Measurements from ENCODE around the gene TMEM86A. TPM values are rescaled to one million over a fixed set of nuclear protein-coding genes. Genes with fewer than 3 reads are reported as not detected.

TMEM86A gene
- total and polyA plus RNA-seq, 9 donors: 1.5 to 3.4 (median 3.1) TPM

DNA sequence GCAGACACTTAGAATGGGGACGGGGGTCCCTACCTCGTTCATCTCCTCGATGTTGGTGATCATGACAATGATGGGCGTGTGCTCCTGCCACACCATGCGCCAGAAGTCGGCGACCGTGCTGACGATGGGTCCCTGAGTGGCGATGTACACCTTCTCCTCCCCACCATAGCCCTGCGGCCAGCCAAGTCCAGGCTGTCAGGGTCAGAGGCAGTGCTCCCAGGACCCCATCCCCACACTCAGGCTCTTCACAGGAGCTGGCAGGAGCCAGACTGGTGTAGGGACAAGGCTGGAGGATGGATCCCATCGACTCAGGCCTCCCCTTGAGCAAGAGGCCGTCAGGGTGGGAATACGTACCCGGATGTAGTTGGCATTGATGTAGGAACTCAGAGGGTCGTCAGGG is 34.6 kb downstream of the TMEM86A start:
- DNase-seq: no peak
- Histone ChIP-seq H3K9me3 (replicated peaks; ENCODE audit: control insufficient read depth, low read depth, low read length) (no peaks in the 10 kb centered on the region), H3K4me1 (ENCODE audit: control insufficient read depth, insufficient read depth, low read length) (no peaks in the 10 kb centered on the region), H3K36me3 (ENCODE audit: control insufficient read depth, insufficient read depth, low read length) (no peaks in the 10 kb centered on the region), H3K4me3 (ENCODE audit: low read length) (no peak overlapping the region), H3K27ac (ENCODE audit: low read length) (no peak overlapping the region), H3K27me3 (ENCODE audit: control insufficient read depth, insufficient read depth, low read length) (no peaks in the 10 kb centered on the region)
- 84% methylated on average over 10 of the region's 16 CpGs for WGBS (ENCODE audit: insufficient coverage)

DNA sequence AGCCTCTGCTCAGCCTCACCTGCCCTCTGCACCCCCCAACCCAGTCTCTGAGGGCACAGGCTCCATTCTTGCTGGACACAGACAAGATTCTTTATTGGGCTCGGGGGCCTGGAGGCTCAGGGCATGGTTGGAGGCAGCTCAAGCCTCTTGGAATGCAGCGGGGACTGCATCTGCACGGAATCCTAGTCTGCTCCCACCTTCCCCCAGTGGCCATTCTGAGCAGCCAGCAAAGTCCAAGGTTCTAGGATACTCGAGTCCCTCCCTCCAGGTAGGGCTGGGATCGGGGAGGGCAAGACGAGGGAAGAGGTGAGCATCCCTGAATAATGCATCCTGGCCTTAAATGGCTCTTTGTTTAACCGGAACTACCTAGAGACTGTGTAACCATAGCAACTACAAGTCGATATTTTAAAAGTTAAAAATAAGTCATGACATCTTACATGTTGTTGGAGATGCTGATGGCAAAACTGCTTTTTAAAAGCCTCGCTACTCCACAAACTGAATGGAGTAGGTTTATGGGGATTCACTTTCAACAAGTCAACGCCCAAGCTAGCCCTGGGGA is 38.1 kb downstream of the TMEM86A start:
- H3K36me3 ChIP-seq (ENCODE audit: control insufficient read depth, insufficient read depth, low read length): no peaks in the 10 kb centered on the region
- DNase-seq: no peak

DNA sequence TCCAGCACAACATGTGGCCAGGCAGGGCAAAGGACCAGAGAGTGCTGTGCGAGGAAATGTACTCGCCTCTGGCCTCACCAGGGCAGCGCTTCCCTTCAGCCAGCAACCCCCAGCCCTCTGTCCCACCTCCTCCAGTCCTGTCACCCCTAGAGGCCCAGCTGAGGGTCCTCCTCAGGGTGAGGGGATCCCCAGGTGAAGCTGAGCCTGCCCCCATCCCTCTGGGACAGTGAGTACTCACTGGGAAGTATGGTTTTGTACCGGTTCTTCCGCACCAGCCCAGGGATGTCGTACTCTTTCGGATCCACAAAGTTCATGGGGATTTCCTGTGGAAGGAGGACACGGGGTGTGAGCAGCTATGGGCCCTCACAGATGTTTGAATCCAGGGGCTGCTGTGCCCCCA is 39.1 kb downstream of the TMEM86A start:
- Histone ChIP-seq H3K4me1 (ENCODE audit: control insufficient read depth, insufficient read depth, low read length) (no peaks in the 10 kb centered on the region), H3K27ac (ENCODE audit: low read length) (no peak overlapping the region), H3K36me3 (ENCODE audit: control insufficient read depth, insufficient read depth, low read length) (no peaks in the 10 kb centered on the region), H3K27me3 (ENCODE audit: control insufficient read depth, insufficient read depth, low read length) (no peaks in the 10 kb centered on the region), H3K4me3 (ENCODE audit: low read length) (no peak overlapping the region), H3K9me3 (replicated peaks; ENCODE audit: control insufficient read depth, low read depth, low read length) (no peaks in the 10 kb centered on the region)
- no peak for DNase-seq
- WGBS (ENCODE audit: insufficient coverage): 81% methylated on average over 5 of the region's 8 CpGs

More for the DNA sequence above, 38.1 kb downstream of the TMEM86A start:
- Histone ChIP-seq H3K9me3 (replicated peaks; ENCODE audit: control insufficient read depth, low read depth, low read length) (no peaks in the 10 kb centered on the region), H3K27me3 (ENCODE audit: control insufficient read depth, insufficient read depth, low read length) (no peaks in the 10 kb centered on the region), H3K4me1 (ENCODE audit: control insufficient read depth, insufficient read depth, low read length) (no peaks in the 10 kb centered on the region), H3K4me3 (ENCODE audit: low read length) (no peak overlapping the region), H3K27ac (ENCODE audit: low read length) (no peak overlapping the region)
- 47% methylated on average over 4 of the region's 10 CpGs for WGBS (ENCODE audit: insufficient coverage)

DNA sequence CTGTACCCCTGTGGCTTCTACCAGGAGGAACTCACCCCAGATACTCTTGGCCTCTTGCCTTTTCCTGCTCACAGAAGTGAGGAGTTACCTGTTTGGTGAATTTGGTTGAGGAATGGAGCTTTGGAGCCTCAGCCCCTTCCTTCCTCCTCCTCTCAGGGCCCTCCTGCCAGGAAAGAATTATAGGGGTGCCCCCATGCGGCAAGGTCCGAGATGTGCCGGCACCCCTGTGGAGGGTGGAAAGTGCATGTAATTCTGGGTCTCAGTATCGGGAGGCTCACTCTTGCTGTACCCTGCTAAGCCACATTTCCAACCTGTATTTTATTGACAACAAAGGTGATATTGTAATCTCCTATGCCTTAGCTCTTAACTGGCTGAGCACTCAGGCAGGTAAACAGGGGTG is 41.1 kb downstream of the TMEM86A start:
- Histone ChIP-seq H3K4me3 (ENCODE audit: low read length) (no peak overlapping the region), H3K4me1 (ENCODE audit: control insufficient read depth, insufficient read depth, low read length) (no peaks in the 10 kb centered on the region), H3K36me3 (ENCODE audit: control insufficient read depth, insufficient read depth, low read length) (no peaks in the 10 kb centered on the region), H3K27ac (ENCODE audit: low read length) (no peak overlapping the region), H3K9me3 (replicated peaks; ENCODE audit: control insufficient read depth, low read depth, low read length) (no peaks in the 10 kb centered on the region), H3K27me3 (ENCODE audit: control insufficient read depth, insufficient read depth, low read length) (no peaks in the 10 kb centered on the region)
- DNase-seq: no peak
- no CpG with 5 or more reads among the region's 4 CpGs for WGBS (ENCODE audit: insufficient coverage)

DNA sequence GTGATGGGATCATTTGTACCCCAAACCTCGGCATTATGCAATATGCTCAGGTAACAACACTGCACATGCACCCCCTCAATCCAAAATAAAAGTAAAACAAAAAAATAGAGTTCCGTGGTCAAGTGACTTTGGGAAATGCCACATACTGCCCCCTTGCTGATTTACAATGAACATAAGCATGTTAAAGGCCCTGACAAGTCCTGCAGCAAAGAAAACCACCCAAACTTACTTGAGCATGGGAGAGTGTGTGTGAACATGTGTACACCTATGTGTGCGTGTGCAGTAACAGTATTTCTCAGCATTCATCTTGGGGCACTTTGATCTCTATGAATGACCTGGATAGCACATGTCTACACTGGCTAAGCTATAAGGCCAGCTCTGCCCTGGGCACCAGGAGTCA is 43.2 kb downstream of the TMEM86A start:
- Histone ChIP-seq H3K9me3 (replicated peaks; ENCODE audit: control insufficient read depth, low read depth, low read length) (no peaks in the 10 kb centered on the region), H3K4me3 (ENCODE audit: low read length) (no peak overlapping the region), H3K36me3 (ENCODE audit: control insufficient read depth, insufficient read depth, low read length) (no peaks in the 10 kb centered on the region), H3K27me3 (ENCODE audit: control insufficient read depth, insufficient read depth, low read length) (no peaks in the 10 kb centered on the region), H3K4me1 (ENCODE audit: control insufficient read depth, insufficient read depth, low read length) (no peaks in the 10 kb centered on the region), H3K27ac (ENCODE audit: low read length) (no peak overlapping the region)
- 83% methylated on average over 3 of the region's 3 CpGs for WGBS (ENCODE audit: insufficient coverage)
- no peak for DNase-seq

DNA sequence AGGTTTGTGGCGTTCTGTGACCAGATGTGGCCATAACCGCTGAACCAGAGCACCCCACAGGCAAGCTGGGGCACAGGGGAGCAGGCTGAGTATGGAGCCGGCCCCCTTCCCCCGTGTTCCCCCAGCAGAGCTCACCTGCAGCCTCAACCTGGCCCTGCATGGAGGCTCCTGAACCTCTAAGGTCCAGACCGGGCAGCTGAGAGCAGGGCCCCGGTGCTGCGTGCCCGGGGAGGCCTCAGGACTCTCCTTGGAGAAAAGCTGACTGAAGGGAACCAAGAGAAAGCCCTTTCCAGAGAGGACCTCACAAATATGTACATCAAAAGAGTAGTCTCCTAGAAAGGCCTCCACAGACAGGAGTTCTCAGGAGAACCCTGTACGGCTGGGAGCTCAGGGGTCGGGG is 44.8 kb downstream of the TMEM86A start:
- Histone ChIP-seq H3K4me3 (ENCODE audit: low read length) (no peak overlapping the region), H3K36me3 (ENCODE audit: control insufficient read depth, insufficient read depth, low read length) (no peaks in the 10 kb centered on the region), H3K27ac (ENCODE audit: low read length) (no peak overlapping the region), H3K4me1 (ENCODE audit: control insufficient read depth, insufficient read depth, low read length) (no peaks in the 10 kb centered on the region), H3K9me3 (replicated peaks; ENCODE audit: control insufficient read depth, low read depth, low read length) (no peaks in the 10 kb centered on the region), H3K27me3 (ENCODE audit: control insufficient read depth, insufficient read depth, low read length) (no peaks in the 10 kb centered on the region)
- WGBS (ENCODE audit: insufficient coverage): 87% methylated on average over 8 of the region's 10 CpGs
- no peak for DNase-seq

DNA sequence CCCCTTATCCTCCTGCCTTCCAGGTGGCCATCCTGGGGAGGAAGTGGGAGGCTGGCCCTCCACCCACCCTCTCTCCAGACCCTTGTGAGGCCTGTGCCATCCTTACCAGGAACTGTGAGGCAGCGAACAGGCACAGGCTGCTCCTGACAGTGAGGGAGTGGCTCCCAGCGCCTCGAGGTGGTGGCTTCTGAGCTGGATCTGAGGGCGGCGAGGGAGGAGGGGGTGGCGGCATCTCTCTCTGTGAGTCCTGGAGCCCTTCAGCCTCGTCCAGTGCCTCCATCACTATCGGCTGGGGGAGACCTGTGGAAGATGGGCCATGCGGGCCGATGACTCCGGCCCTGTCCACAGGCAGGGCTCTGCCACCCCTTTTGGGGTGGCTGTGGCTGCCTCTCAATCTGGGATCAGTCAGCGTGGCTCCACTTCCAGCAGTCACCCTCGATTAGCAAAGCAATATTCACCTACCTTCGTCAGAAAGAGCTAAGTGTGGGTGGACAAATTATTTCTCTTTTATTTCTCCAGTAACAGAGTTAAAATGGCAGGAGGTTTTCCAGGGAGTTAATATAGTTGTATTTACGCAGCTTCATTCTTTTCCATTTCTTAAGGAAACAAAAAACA is 45.4 kb downstream of the TMEM86A start:
- DNase-seq: no peak
- no peaks in the 10 kb centered on the region for H3K4me1 ChIP-seq (ENCODE audit: control insufficient read depth, insufficient read depth, low read length)
- H3K9me3 ChIP-seq (replicated peaks; ENCODE audit: control insufficient read depth, low read depth, low read length): no peaks in the 10 kb centered on the region
- no peak overlapping the region for H3K4me3 ChIP-seq (ENCODE audit: low read length)
- no peak overlapping the region for H3K27ac ChIP-seq (ENCODE audit: low read length)
- no peaks in the 10 kb centered on the region for H3K27me3 ChIP-seq (ENCODE audit: control insufficient read depth, insufficient read depth, low read length)
- 80% methylated on average over 11 of the region's 15 CpGs for WGBS (ENCODE audit: insufficient coverage)
- H3K36me3 ChIP-seq (ENCODE audit: control insufficient read depth, insufficient read depth, low read length): no peaks in the 10 kb centered on the region

- no peaks in the 10 kb centered on the region for H3K36me3 ChIP-seq (ENCODE audit: control insufficient read depth, insufficient read depth, low read length)
- no peaks in the 10 kb centered on the region for H3K9me3 ChIP-seq (replicated peaks; ENCODE audit: control insufficient read depth, low read depth, low read length)
- WGBS (ENCODE audit: insufficient coverage): 70% methylated on average over 6 of the region's 6 CpGs
- DNase-seq: no peak
- no peaks in the 10 kb centered on the region for H3K4me1 ChIP-seq (ENCODE audit: control insufficient read depth, insufficient read depth, low read length)
- H3K4me3 ChIP-seq (ENCODE audit: low read length): no peak overlapping the region
- H3K27me3 ChIP-seq (ENCODE audit: control insufficient read depth, insufficient read depth, low read length): no peaks in the 10 kb centered on the region
- no peak overlapping the region for H3K27ac ChIP-seq (ENCODE audit: low read length)
These were observed 46.7 kb downstream of the TMEM86A start for GRCh38 chr11:18745251-18745650.

DNA sequence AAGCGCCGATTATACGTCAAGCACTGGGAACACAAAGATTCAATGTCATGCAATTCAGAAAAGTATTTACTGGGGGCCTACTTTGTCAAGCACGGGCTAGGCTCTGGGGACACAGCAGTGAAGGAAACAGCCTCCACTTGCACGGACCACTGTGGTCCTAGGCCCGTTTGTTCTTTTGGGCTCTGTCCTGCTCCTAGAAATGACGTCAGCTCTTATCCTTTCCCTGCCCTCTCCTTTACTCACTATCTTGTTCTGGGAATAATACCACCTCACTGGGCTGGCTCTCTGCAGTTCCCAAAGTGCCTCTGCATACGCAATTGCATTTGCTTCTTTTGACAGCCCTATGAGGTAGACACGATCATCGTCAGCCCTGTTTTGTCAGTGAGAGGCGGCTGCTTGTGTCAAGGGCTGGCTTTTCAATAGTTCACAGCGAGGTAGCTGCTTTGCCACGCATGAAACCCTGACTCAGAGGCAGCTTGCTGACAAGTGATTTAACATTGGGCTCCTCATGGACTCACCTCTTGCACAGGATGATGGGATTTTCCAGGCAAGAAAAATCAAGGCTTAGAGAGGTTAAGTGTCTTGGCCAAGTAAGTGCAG is 50.3 kb downstream of the TMEM86A start:
- no peaks in the 10 kb centered on the region for H3K9me3 ChIP-seq (replicated peaks; ENCODE audit: control insufficient read depth, low read depth, low read length)
- no peaks in the 10 kb centered on the region for H3K4me1 ChIP-seq (ENCODE audit: control insufficient read depth, insufficient read depth, low read length)
- H3K4me3 ChIP-seq (ENCODE audit: low read length): no peak overlapping the region
- no peak overlapping the region for H3K27ac ChIP-seq (ENCODE audit: low read length)
- WGBS (ENCODE audit: insufficient coverage): 71% methylated on average over 13 of the region's 13 CpGs
- H3K36me3 ChIP-seq (ENCODE audit: control insufficient read depth, insufficient read depth, low read length): no peaks in the 10 kb centered on the region
- peaks cover 2% of the 10 kb centered on the region for H3K27me3 ChIP-seq (ENCODE audit: control insufficient read depth, insufficient read depth, low read length)
- no peak for DNase-seq

- 49% methylated on average over 5 of the region's 12 CpGs for WGBS (ENCODE audit: insufficient coverage)
- H3K36me3 ChIP-seq (ENCODE audit: control insufficient read depth, insufficient read depth, low read length): no peaks in the 10 kb centered on the region
- no peak overlapping the region for H3K4me3 ChIP-seq (ENCODE audit: low read length)
- H3K27me3 ChIP-seq (ENCODE audit: control insufficient read depth, insufficient read depth, low read length): peaks cover 2% of the 10 kb centered on the region
- H3K9me3 ChIP-seq (replicated peaks; ENCODE audit: control insufficient read depth, low read depth, low read length): no peaks in the 10 kb centered on the region
- no peaks in the 10 kb centered on the region for H3K4me1 ChIP-seq (ENCODE audit: control insufficient read depth, insufficient read depth, low read length)
- no peak overlapping the region for H3K27ac ChIP-seq (ENCODE audit: low read length)
- no peak for DNase-seq
These were observed 51.2 kb downstream of the TMEM86A start for GRCh38 chr11:18749681-18750319.

Measured in muscle of leg (tissue), 11 donors.